GM12878 (cell line): ENCODE results near the gene METTL23. TPM values are rescaled to one million over a fixed set of nuclear protein-coding genes. Genes with fewer than 3 reads are reported as not detected.

Experiments
- ATAC-seq: fragments of 200-7000 bp; cut with Tn5 transposase; 3 replicates; pipeline ENCODE4 v1.9.1; 2020; ENCODE audit warnings: mild to moderate bottlenecking, moderate library complexity
- BruUV-seq: library from RNA; stranded (reverse); fragments of 400-500 nt; replicated peaks from 2 replicates; lab custom pipeline; 2021; lab: Mats Ljungman, UMichigan
- CTCF ChIA-PET: fragments of 300-600 bp; sonication (Branson Sonifier 250); formaldehyde crosslinking; extraction: SDS; loops from one replicate; lab custom pipeline; 2021; ENCODE audit warnings: inconsistent platforms; lab: Yijun Ruan, JAX
- POLR2A ChIA-PET: fragments of 350-600 bp; formaldehyde crosslinking; extraction: SDS; loops from one replicate; lab custom pipeline; 2021; ENCODE audit warnings: inconsistent platforms; lab: Charles Lee
- RAD21 ChIA-PET: fragments of 300-600 bp; sonication (Branson Sonifier 250); formaldehyde crosslinking; loops from one replicate; lab custom pipeline; 2023; ENCODE audit warnings: antibody characterized with exemption; ENCODE audit not compliant: unreplicated experiment; lab: Charles Lee
- SMC1A ChIA-PET: fragments of 300-600 bp; sonication (Branson Sonifier 250); formaldehyde crosslinking; loops from one replicate; lab custom pipeline; 2023; ENCODE audit not compliant: unreplicated experiment, uncharacterized antibody; lab: Charles Lee
- DNase-seq: peaks from one replicate; pipeline ENCODE4 v3.0.0-alpha.2; 2011; ENCODE audit warnings: low read depth, low spot score
- FAIRE-seq: peaks from 3 replicates; lab custom pipeline; 2011; peaks lifted over from hg19 to GRCh38; lab: Jason Lieb, UNC
- H2AFZ ChIP-seq: 2 replicates; pipeline ENCODE4 v1.6.0; 2011; ENCODE audit warnings: low read depth, low read length, control low read depth; ENCODE audit not compliant: control insufficient read depth
- H3K27ac ChIP-seq: 2 replicates; pipeline ENCODE4 v1.5.1; 2011; ENCODE audit warnings: control low read depth; ENCODE audit not compliant: control insufficient read depth, insufficient read depth
- H3K27me3 ChIP-seq, 2 experiments: replicated peaks in 1 of 2; 2 replicates each; pipeline versions ENCODE4 v1.6.0 to v1.6.1; 2011; ENCODE audit warnings: low read length in 1 of 2; ENCODE audit not compliant: control insufficient read depth in 2 of 2, insufficient read depth in 2 of 2
- H3K36me3 ChIP-seq, 2 experiments: 2 replicates each; pipeline ENCODE4 v1.5.1; 2011; ENCODE audit warnings: low read length in 1 of 2; ENCODE audit not compliant: control insufficient read depth in 2 of 2, insufficient read depth in 2 of 2
- H3K4me1 ChIP-seq: 2 replicates; pipeline ENCODE4 v1.6.1; 2011; ENCODE audit warnings: mild to moderate bottlenecking, low read length, moderate library complexity, mixed read lengths; ENCODE audit not compliant: control insufficient read depth, insufficient read depth
- H3K4me2 ChIP-seq: 2 replicates; pipeline ENCODE4 v1.6.0; 2011; ENCODE audit warnings: control low read depth; ENCODE audit not compliant: control insufficient read depth, insufficient read depth
- H3K4me3 ChIP-seq: fragments of 200-600 bp; sonication (generic); 2 replicates; pipeline ENCODE4 v1.5.1; 2016
- H3K79me2 ChIP-seq: 2 replicates; pipeline ENCODE4 v1.6.0; 2011; ENCODE audit warnings: low read length; ENCODE audit not compliant: control insufficient read depth, insufficient read depth
- H3K9ac ChIP-seq: 2 replicates; pipeline ENCODE4 v1.8.0; 2011; ENCODE audit warnings: low read length, control low read depth, mixed read lengths; ENCODE audit not compliant: control insufficient read depth, insufficient read depth
- H3K9me3 ChIP-seq: replicated peaks from 3 replicates; pipeline ENCODE4 v1.5.1; 2011; ENCODE audit warnings: mild to moderate bottlenecking, low read length; ENCODE audit not compliant: control insufficient read depth, insufficient read depth
- H4K20me1 ChIP-seq: 2 replicates; pipeline ENCODE4 v1.6.0; 2011; ENCODE audit not compliant: control insufficient read depth, insufficient read depth
- EP300 ChIP-seq, 2 experiments: fragments of 150-350 bp in 1 of 2; IDR thresholded peaks; 2 replicates each; pipeline ENCODE4 v1.6.1; 2011 to 2012; ENCODE audit warnings: low read depth in 2 of 2, low read length in 2 of 2, borderline replicate concordance in 1 of 2, improper control_type of control experiment in 1 of 2, inconsistent platforms in 1 of 2; ENCODE audit not compliant: control insufficient read depth in 1 of 2
- IKZF2 ChIP-seq, 2 experiments: fragments of 450-650 bp; IDR thresholded peaks; 2 replicates each; pipeline ENCODE4 v1.6.1; 2017; ENCODE audit warnings: mild to moderate bottlenecking in 2 of 2, moderate library complexity in 2 of 2
- MTA3 ChIP-seq: IDR thresholded peaks from 2 replicates; pipeline ENCODE4 v1.6.1; 2012; ENCODE audit warnings: low read length, inconsistent platforms, borderline replicate concordance
- PAX5 ChIP-seq: IDR thresholded peaks from 2 replicates; pipeline ENCODE4 v1.6.1; 2011; ENCODE audit warnings: low read depth, low read length, borderline replicate concordance
- POLR2A ChIP-seq: IDR thresholded peaks from 2 replicates; pipeline ENCODE4 v1.6.1; 2011; ENCODE audit warnings: low read depth, mild to moderate bottlenecking, low read length
- POLR2AphosphoS2 ChIP-seq: IDR thresholded peaks from 2 replicates; pipeline ENCODE4 v1.6.1; 2011; ENCODE audit warnings: low read depth, mild to moderate bottlenecking, low read length, improper control_type of control experiment, moderate library complexity
- POLR2AphosphoS5 ChIP-seq: IDR thresholded peaks from 2 replicates; pipeline ENCODE4 v1.6.1; 2011; ENCODE audit warnings: mild to moderate bottlenecking, low read length, inconsistent platforms
- SMAD5 ChIP-seq: IDR thresholded peaks from 2 replicates; pipeline ENCODE4 v1.6.1; 2016; ENCODE audit warnings: antibody characterized with exemption, low read depth
- WRNIP1 ChIP-seq: IDR thresholded peaks from 2 replicates; pipeline ENCODE4 v1.6.1; 2011; ENCODE audit warnings: low read depth, low read length, improper control_type of control experiment, borderline replicate concordance
- WGBS: methylation state at CpG from one replicate; pipeline ENCODE4 v1.1.6; 2016; ENCODE audit warnings: low lambda C conversion rate; ENCODE audit not compliant: insufficient replicate concordance, insufficient coverage; ENCODE audit errors: missing lambda C conversion rate; 5-methylcytosine and 5-hydroxymethylcytosine counted together
- in situ Hi-C: fragments of 300-500 bp; cut with MboI; formaldehyde crosslinking; loops from 9 replicates; pipeline ENCODE4 v1.14.3; 2018; ENCODE audit warnings: mixed read lengths
- intact Hi-C: fragments of 100-400 bp; cut with micrococcal nuclease; formaldehyde crosslinking; loops from one replicate; pipeline ENCODE4 v1.14.2; 2022; ENCODE audit not compliant: unreplicated experiment
- polyA plus RNA-seq, 11 experiments: library from polyadenylated mRNA; depleted of rRNA in 4 of 11; unstranded in 6 of 11; stranded (reverse) in 5 of 11; fragments of >200 nt; fragmentation: Nextera tagmentation in 4 of 11; fragmentation: Illumina TruSeq in 1 of 11; extraction: Ambion mirVana in 4 of 11; extraction: Trizol in 1 of 11; gene quantifications; 1 replicate in 1 of 11; 2 replicates in 10 of 11; pipeline versions ENCODE4 v1.2.1 to v1.2.3, GENCODE V29; 2011 to 2016; ENCODE audit warnings: inconsistent platforms in 2 of 11, missing spikeins in 2 of 11, low read depth in 1 of 11
- total RNA-seq, 4 experiments: library from RNA; depleted of rRNA in 3 of 4; stranded (reverse); fragments of >200 nt in 3 of 4; fragmentation: Illumina TruSeq in 1 of 4; extraction: Trizol in 1 of 4; gene quantifications; 2 replicates each; pipeline versions ENCODE4 v1.2.1 to v1.2.3, GENCODE V29; 2013 to 2021
- TF ChIP-seq, protein P1 (sequence below): IDR thresholded peaks from 2 replicates; pipeline ENCODE4 v1.6.1; 2012; ENCODE audit warnings: low read length, inconsistent platforms

METTL23 gene
- total and polyA plus RNA-seq, 10 of the 15 experiments (the other 5 are each of a cell fraction or from before 2014, with no cell fraction given) = 25.6 to 61.5 (median 30.9) TPM

GRCh38 chr17:76732734-76733617 is 6.3 kb downstream of the METTL23 start:
- POLR2A ChIA-PET = interaction anchor here (0.8 to 1.7 kb wide), 3 partner anchors 11 to 283 kb away, joined by 3 to 5 read pairs (median 3); no protein-coding TSS in a partner anchor
- DNase-seq (no peak), ATAC-seq (no peak), FAIRE-seq (no peak)
- Histone ChIP-seq H2AFZ (no peak overlapping the region), H3K9me3 (no peaks in the 10 kb centered on the region; the same call in 2 of the 3 replicates), H3K27ac (no peak overlapping the region), H3K9ac (no peak overlapping the region), H3K27me3 (no peaks in the 10 kb centered on the region), H3K4me2 (peak overlapping the region; percentile 75), H4K20me1 (no peaks in the 10 kb centered on the region; the same call in 1 of the 2 replicates), H3K4me3 (peak overlapping the region; percentile 87; the same call in 1 of the 2 replicates), H3K36me3 (peaks cover 8 to 36% of the 10 kb centered on the region in 2 experiments), H3K79me2 (peaks cover 84% of the 10 kb centered on the region), H3K4me1 (no peaks in the 10 kb centered on the region; the same call in 1 of the 2 replicates)
- CTCF ChIA-PET = interaction anchor here (0.5 to 1.0 kb wide), 2 partner anchors 55 to 357 kb away, joined by 3 read pairs; no protein-coding TSS in a partner anchor
- intact Hi-C loops = loop anchor here (10.0 kb wide), 1 partner anchor 352 kb away; no protein-coding TSS in a partner anchor
- 13% methylated on average over 3 of the region's 3 CpGs for whole genome bisulfite sequencing
- TF ChIP-seq WRNIP1 (no peak), POLR2AphosphoS2 (peak; percentile 47; the same call in 1 of the 2 replicates), EP300 (IDR thresholded peaks at IDR 0.05; ENCODE audit: borderline replicate concordance in 1 of 2, control insufficient read depth in 1 of 2, low read depth in 2 of 2, low read length in 2 of 2) (no peak), PAX5 (no peak), SMAD5 (peak; percentile 79; the same call in 1 of the 2 replicates), IKZF2 (IDR thresholded peaks at IDR 0.05) (no peak), MTA3 (0 out of 2 replicates have a peak, but pooled peaks have one; percentile 22), POLR2A (peak; percentile 65), POLR2AphosphoS5 (peak; percentile 53)
- TF ChIP-seq, protein P1, sequence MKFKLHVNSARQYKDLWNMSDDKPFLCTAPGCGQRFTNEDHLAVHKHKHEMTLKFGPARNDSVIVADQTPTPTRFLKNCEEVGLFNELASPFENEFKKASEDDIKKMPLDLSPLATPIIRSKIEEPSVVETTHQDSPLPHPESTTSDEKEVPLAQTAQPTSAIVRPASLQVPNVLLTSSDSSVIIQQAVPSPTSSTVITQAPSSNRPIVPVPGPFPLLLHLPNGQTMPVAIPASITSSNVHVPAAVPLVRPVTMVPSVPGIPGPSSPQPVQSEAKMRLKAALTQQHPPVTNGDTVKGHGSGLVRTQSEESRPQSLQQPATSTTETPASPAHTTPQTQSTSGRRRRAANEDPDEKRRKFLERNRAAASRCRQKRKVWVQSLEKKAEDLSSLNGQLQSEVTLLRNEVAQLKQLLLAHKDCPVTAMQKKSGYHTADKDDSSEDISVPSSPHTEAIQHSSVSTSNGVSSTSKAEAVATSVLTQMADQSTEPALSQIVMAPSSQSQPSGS = 0 out of 2 replicates have a peak, but pooled peaks have one; percentile 19
- in situ Hi-C loops = no loop called here
- RAD21 ChIA-PET = no interaction called here
- SMC1A ChIA-PET = interaction anchor here (0.9 to 1.1 kb wide), 2 partner anchors 19 to 78 kb away, joined by 3 read pairs; no protein-coding TSS in a partner anchor
- no TSS peak for BruUV-seq
